Measurements from ENCODE around the gene ARHGEF12.

GRCh38 chr11:120398132-120398531 is 61.9 kb downstream of the ARHGEF12 start:
- TF ChIP-seq CREB1 (IDR thresholded peaks at IDR 0.05; ENCODE audit: low read depth) = no peak
- TF ChIP-seq CEBPB (IDR thresholded peaks at IDR 0.05) = no peak
- TF ChIP-seq TCF12 (IDR thresholded peaks at IDR 0.05; ENCODE audit: low read depth) = no peak
- no peak for TF ChIP-seq YY1 (IDR thresholded peaks at IDR 0.05; ENCODE audit: low read depth)
- no peak for TF ChIP-seq USF1 (IDR thresholded peaks at IDR 0.05)
- TF ChIP-seq FOXM1 (IDR thresholded peaks at IDR 0.05; ENCODE audit: borderline replicate concordance, low read depth) = no peak
- TF ChIP-seq REST (IDR thresholded peaks at IDR 0.05; ENCODE audit: low read depth) = no peak
- TF ChIP-seq EP300 (IDR thresholded peaks at IDR 0.05; ENCODE audit: borderline replicate concordance) = no peak
- no peak for TF ChIP-seq MAX (IDR thresholded peaks at IDR 0.05)
- TF ChIP-seq RAD21 (IDR thresholded peaks at IDR 0.05; ENCODE audit: low read depth) = no peak
- no peak for TF ChIP-seq EGR1 (IDR thresholded peaks at IDR 0.05)
- no peak for TF ChIP-seq ZBTB7A (IDR thresholded peaks at IDR 0.05; ENCODE audit: low read depth)

All from Ishikawa (cell line).